Mesenchymal stem cell (in vitro differentiated cells and primary cell): ENCODE data around the gene HCRTR1.

Source experiments
- DNase-seq: peaks from one replicate; pipeline ENCODE4 v3.0.0-alpha.2; 2013
- H2AFZ ChIP-seq: one replicate; pipeline ENCODE4 v1.6.1; 2013; ENCODE audit warnings: low read depth, mild to moderate bottlenecking, control low read depth, inconsistent platforms, low read length, moderate library complexity
- H2AK5ac ChIP-seq: 2 replicates; pipeline ENCODE4 v1.6.1; 2013; ENCODE audit warnings: low read length, moderate library complexity, mild to moderate bottlenecking, inconsistent platforms; ENCODE audit not compliant: severe bottlenecking
- H2BK120ac ChIP-seq: one replicate; pipeline ENCODE4 v1.6.1; 2013; ENCODE audit warnings: low read depth, mild to moderate bottlenecking, inconsistent platforms, low read length, moderate library complexity
- H2BK12ac ChIP-seq, 2 experiments: one replicate each; pipeline ENCODE4 v1.6.1; 2013; ENCODE audit warnings: inconsistent platforms in 2 of 2, low read length in 2 of 2, mild to moderate bottlenecking in 2 of 2, moderate library complexity in 2 of 2, control low read depth in 1 of 2
- H2BK15ac ChIP-seq: one replicate; pipeline ENCODE4 v1.6.1; 2013; ENCODE audit warnings: mild to moderate bottlenecking, low read depth, inconsistent platforms; ENCODE audit not compliant: poor library complexity, severe bottlenecking
- H2BK5ac ChIP-seq: 2 replicates; pipeline ENCODE4 v1.6.1; 2013; ENCODE audit warnings: low read depth, mild to moderate bottlenecking, low read length, control low read depth, inconsistent platforms; ENCODE audit not compliant: poor library complexity, severe bottlenecking
- H3K14ac ChIP-seq, 2 experiments: one replicate each; pipeline ENCODE4 v1.6.1; 2013; ENCODE audit warnings: inconsistent platforms in 2 of 2, low read length in 2 of 2, control low read depth in 1 of 2, mild to moderate bottlenecking in 1 of 2, moderate library complexity in 1 of 2
- H3K18ac ChIP-seq, 2 experiments: one replicate each; pipeline ENCODE4 v1.6.1; 2013; ENCODE audit warnings: inconsistent platforms in 2 of 2, low read length in 2 of 2, control low read depth in 1 of 2, low read depth in 1 of 2, mild to moderate bottlenecking in 1 of 2
- H3K23ac ChIP-seq, 2 experiments: one replicate each; pipeline ENCODE4 v1.6.1; 2013; ENCODE audit warnings: inconsistent platforms in 2 of 2, low read length in 2 of 2, mild to moderate bottlenecking in 2 of 2, moderate library complexity in 2 of 2, control low read depth in 1 of 2
- H3K27ac ChIP-seq: 2 replicates; pipeline ENCODE4 v1.5.1; 2013; ENCODE audit warnings: mild to moderate bottlenecking, moderate library complexity, low read length, control low read depth, inconsistent platforms; ENCODE audit not compliant: poor library complexity, severe bottlenecking
- H3K27me3 ChIP-seq, 2 experiments: 2 replicates each; pipeline versions ENCODE4 v1.6.1 to v1.7.0; 2013; ENCODE audit warnings: low read length in 2 of 2, mild to moderate bottlenecking in 2 of 2, moderate library complexity in 2 of 2, control low read depth in 1 of 2, inconsistent platforms in 1 of 2; ENCODE audit not compliant: control insufficient read depth in 1 of 2, insufficient read depth in 1 of 2
- H3K36me3 ChIP-seq, 2 experiments: 2 replicates each; pipeline versions ENCODE4 v1.6.1 to v1.7.0; 2013; ENCODE audit warnings: low read length in 2 of 2, control low read depth in 1 of 2, inconsistent platforms in 1 of 2, low read depth in 1 of 2, mild to moderate bottlenecking in 1 of 2; ENCODE audit not compliant: insufficient read depth in 2 of 2, control insufficient read depth in 1 of 2
- H3K4ac ChIP-seq, 2 experiments: one replicate each; pipeline ENCODE4 v1.6.1; 2013; ENCODE audit warnings: inconsistent platforms in 2 of 2, low read length in 2 of 2, mild to moderate bottlenecking in 2 of 2, moderate library complexity in 2 of 2, control low read depth in 1 of 2, low read depth in 1 of 2
- H3K4me1 ChIP-seq: 2 replicates; pipeline ENCODE4 v1.6.1; 2013; ENCODE audit warnings: low read depth, low read length, control low read depth; ENCODE audit not compliant: control insufficient read depth, insufficient read depth
- H3K4me2 ChIP-seq: 2 replicates; pipeline ENCODE4 v1.6.1; 2013; ENCODE audit warnings: low read length, mild to moderate bottlenecking, inconsistent platforms; ENCODE audit not compliant: poor library complexity, severe bottlenecking
- H3K4me3 ChIP-seq, 2 experiments: 2 replicates each; pipeline versions ENCODE4 v1.5.1 to v1.7.0; 2013; ENCODE audit warnings: low read length in 2 of 2, mild to moderate bottlenecking in 2 of 2, control low read depth in 1 of 2, low read depth in 1 of 2; ENCODE audit not compliant: insufficient read depth in 1 of 2
- H3K79me1 ChIP-seq: replicated peaks from 2 replicates; pipeline ENCODE4 v1.6.1; 2013; ENCODE audit warnings: mild to moderate bottlenecking, control low read depth, low read length, inconsistent platforms; ENCODE audit not compliant: poor library complexity, severe bottlenecking
- H3K9ac ChIP-seq: 2 replicates; pipeline ENCODE4 v1.7.0; 2013; ENCODE audit warnings: mild to moderate bottlenecking, low read length, moderate library complexity
- H3K9me3 ChIP-seq: 2 replicates; pipeline ENCODE4 v1.7.0; 2013; ENCODE audit warnings: mild to moderate bottlenecking, low read length; ENCODE audit not compliant: control insufficient read depth
- H4K8ac ChIP-seq: one replicate; pipeline ENCODE4 v1.6.1; 2013; ENCODE audit warnings: inconsistent platforms, mild to moderate bottlenecking, low read length, moderate library complexity
- H4K91ac ChIP-seq: one replicate; pipeline ENCODE4 v1.6.1; 2013; ENCODE audit warnings: mild to moderate bottlenecking, low read length, inconsistent platforms
- WGBS: methylation state at CpG from one replicate; pipeline ENCODE4 v1.1.7; 2013; ENCODE audit warnings: mixed read lengths; 5-methylcytosine and 5-hydroxymethylcytosine counted together

HCRTR1 gene

GRCh38 chr1:31660871-31661455, 43.5 kb downstream of the HCRTR1 start:
- Histone ChIP-seq H3K27me3 (no peaks in the 10 kb centered on the region), H2BK15ac (no peak overlapping the region), H3K23ac (no peak overlapping the region), H3K9me3 (no peaks in the 10 kb centered on the region), H4K91ac (no peak overlapping the region), H3K14ac (no peak overlapping the region), H3K4me3 (no peak overlapping the region), H2BK120ac (no peak overlapping the region), H3K27ac (no peak overlapping the region), H3K79me1 (no peaks in the 10 kb centered on the region), H3K4ac (no peak overlapping the region), H2BK12ac (no peak overlapping the region), H3K18ac (no peak overlapping the region), H2AFZ (no peak overlapping the region), H3K4me1 (peaks cover 9% of the 10 kb centered on the region), H2AK5ac (no peak overlapping the region), H2BK5ac (no peak overlapping the region), H3K36me3 (peaks cover 45 to 72% of the 10 kb centered on the region in 2 experiments), H3K4me2 (no peak overlapping the region), H3K9ac (no peak overlapping the region), H4K8ac (no peak overlapping the region)
- DNase-seq = no peak
- 98% methylated on average over 4 of the region's 4 CpGs for WGBS

GRCh38 chr1:31661856-31662255, 44.4 kb downstream of the HCRTR1 start:
- Histone ChIP-seq H3K27ac (no peak overlapping the region), H3K4ac (no peak overlapping the region), H3K9ac (no peak overlapping the region), H4K8ac (no peak overlapping the region), H3K14ac (no peak overlapping the region), H3K4me3 (no peak overlapping the region), H3K4me2 (no peak overlapping the region), H2BK12ac (no peak overlapping the region), H3K79me1 (no peaks in the 10 kb centered on the region), H2AFZ (no peak overlapping the region), H2BK15ac (no peak overlapping the region), H2BK120ac (no peak overlapping the region), H3K4me1 (peaks cover 17% of the 10 kb centered on the region), H3K36me3 (peaks cover 43 to 70% of the 10 kb centered on the region in 2 experiments), H3K18ac (no peak overlapping the region), H2AK5ac (no peak overlapping the region), H3K9me3 (no peaks in the 10 kb centered on the region), H3K27me3 (no peaks in the 10 kb centered on the region), H2BK5ac (no peak overlapping the region), H3K23ac (no peak overlapping the region), H4K91ac (no peak overlapping the region)
- 93% methylated on average over 3 of the region's 6 CpGs for WGBS
- DNase-seq = no peak

- Histone ChIP-seq H4K91ac (no peak overlapping the region), H2AK5ac (no peak overlapping the region), H3K4me2 (no peak overlapping the region), H4K8ac (no peak overlapping the region), H2BK12ac (no peak overlapping the region), H3K9me3 (no peaks in the 10 kb centered on the region), H3K4me1 (peaks cover 23% of the 10 kb centered on the region), H2AFZ (no peak overlapping the region), H3K14ac (no peak overlapping the region), H2BK5ac (no peak overlapping the region), H2BK15ac (no peak overlapping the region), H3K27ac (no peak overlapping the region), H3K36me3 (peaks cover 41 to 70% of the 10 kb centered on the region in 2 experiments), H3K18ac (no peak overlapping the region), H3K4ac (no peak overlapping the region), H3K79me1 (no peaks in the 10 kb centered on the region), H3K4me3 (no peak overlapping the region), H2BK120ac (no peak overlapping the region), H3K27me3 (no peaks in the 10 kb centered on the region), H3K9ac (no peak overlapping the region), H3K23ac (no peak overlapping the region)
- DNase-seq = no peak
- WGBS = 86% methylated on average over 12 of the region's 12 CpGs
Observed at GRCh38 chr1:31662463-31662862, 45.0 kb downstream of the HCRTR1 start.

GRCh38 chr1:31663622-31664452, 46.3 kb downstream of the HCRTR1 start:
- no peaks in the 10 kb centered on the region for H3K27me3 ChIP-seq
- no peak overlapping the region for H3K4ac ChIP-seq
- no peak overlapping the region for H3K9ac ChIP-seq
- peak overlapping the region in 1 of 2 experiments; percentile 56 for H2BK12ac ChIP-seq
- no peak overlapping the region for H2BK15ac ChIP-seq
- peaks cover 29 to 63% of the 10 kb centered on the region in 2 experiments for H3K36me3 ChIP-seq
- DNase-seq = peak; percentile 59
- no peak overlapping the region for H3K14ac ChIP-seq
- WGBS = 50% methylated on average over 9 of the region's 9 CpGs
- H3K79me1 ChIP-seq = no peaks in the 10 kb centered on the region
- H3K27ac ChIP-seq = no peak overlapping the region
- peak overlapping the region; percentile 9 for H4K91ac ChIP-seq
- no peak overlapping the region for H3K4me3 ChIP-seq
- peak overlapping the region; percentile 43 for H2AK5ac ChIP-seq
- H3K4me2 ChIP-seq = no peak overlapping the region
- no peak overlapping the region for H2BK120ac ChIP-seq
- H3K9me3 ChIP-seq = no peaks in the 10 kb centered on the region
- H2AFZ ChIP-seq = no peak overlapping the region
- no peak overlapping the region for H2BK5ac ChIP-seq
- H3K18ac ChIP-seq = no peak overlapping the region
- peaks cover 20% of the 10 kb centered on the region for H3K4me1 ChIP-seq
- no peak overlapping the region for H4K8ac ChIP-seq
- H3K23ac ChIP-seq = no peak overlapping the region
